ENCODE measurements around the gene P4HA1.

GRCh38 chr10:72980348-72980747, 116.3 kb downstream of the P4HA1 start:
- TF ChIP-seq GATA2 (IDR thresholded peaks at IDR 0.05; ENCODE audit: low read depth, low read length) (no peak), GATA3 (IDR thresholded peaks at IDR 0.05; ENCODE audit: low read depth, low read length) (no peak)
